CD4-positive, alpha-beta T cell treated with Interferon gamma for 1 hour (primary cell): Measurements from ENCODE around the gene FAM120B.

Experiments
- DNase-seq: peaks from one replicate; pipeline ENCODE4 v3.0.0-alpha.2; 2020

The FAM120B gene

GRCh38 chr6:170448751-170449630 lies 142.4 kb downstream of the FAM120B start:
- DNase-seq: no peak

GRCh38 chr6:170449835-170450753 lies 143.5 kb downstream of the FAM120B start:
- DNase-seq: no peak

- no peak for DNase-seq
Measured at GRCh38 chr6:170450916-170451761, 144.6 kb downstream of the FAM120B start.

GRCh38 chr6:170451762-170452651 lies 145.4 kb downstream of the FAM120B start:
- no peak for DNase-seq

- no peak for DNase-seq
Measured at GRCh38 chr6:170452767-170453545, 146.4 kb downstream of the FAM120B start.

GRCh38 chr6:170453586-170454511 lies 147.3 kb downstream of the FAM120B start:
- no peak for DNase-seq

- DNase-seq: no peak
Measured at GRCh38 chr6:170454512-170455285, 148.1 kb downstream of the FAM120B start.

- no peak for DNase-seq
Measured at GRCh38 chr6:170455335-170455979, 148.9 kb downstream of the FAM120B start.

- no peak for DNase-seq
Measured at GRCh38 chr6:170456334-170456733, 149.8 kb downstream of the FAM120B start.
